Measurements from ENCODE around the gene TCEAL2. TPM values are rescaled to one million over a fixed set of nuclear protein-coding genes. Genes with fewer than 3 reads are reported as not detected.

TCEAL2 gene
- total and polyA plus RNA-seq, 2 of the 4 experiments (the other 2 are of a cell fraction): not detected

- Histone ChIP-seq H3K4me1 (ENCODE audit: control insufficient read depth, insufficient read depth, low read length) (no peaks in the 10 kb centered on the region), H3K4me3 (ENCODE audit: insufficient read depth, low read depth, low read length) (no peak overlapping the region), H3K56ac (ENCODE audit: extremely low read depth, insufficient read depth, low read length) (no peak overlapping the region), H2AK5ac (ENCODE audit: low read depth, low read length) (no peak overlapping the region), H4K8ac (ENCODE audit: low read depth in 2 of 2, low read length in 2 of 2) (no peak overlapping the region), H3K27me3 (ENCODE audit: control insufficient read depth, insufficient read depth, low read length) (peaks cover 2% of the 10 kb centered on the region; the same call in 1 of the 2 replicates), H2AFZ (replicated peaks; ENCODE audit: low read length, poor library complexity) (peak overlapping the region; percentile 79), H3K18ac (ENCODE audit: low read depth, low read length) (no peak overlapping the region), H3K27ac (ENCODE audit: insufficient read depth, low read length) (no peak overlapping the region), H3K9me1 (ENCODE audit: insufficient read depth, low read length) (no peaks in the 10 kb centered on the region), H3K4me2 (ENCODE audit: low read depth, low read length) (no peak overlapping the region), H2AK9ac (replicated peaks; ENCODE audit: low read depth, low read length, poor library complexity) (peak overlapping the region; percentile 65), H2BK20ac (ENCODE audit: low read depth, low read length) (no peak overlapping the region), H4K91ac (ENCODE audit: insufficient read depth, low read depth, low read length) (no peak overlapping the region), H2BK120ac (ENCODE audit: low read depth, low read length) (no peak overlapping the region), H4K20me1 (ENCODE audit: insufficient read depth, low read length) (no peaks in the 10 kb centered on the region), H3K14ac (replicated peaks; ENCODE audit: low read depth, low read length) (no peak overlapping the region), H2BK5ac (ENCODE audit: low read depth, low read length, poor library complexity, severe bottlenecking) (no peak overlapping the region), H3K9me3 (ENCODE audit: control insufficient read depth, insufficient read depth, low read length) (no peaks in the 10 kb centered on the region), H3K9ac (ENCODE audit: low read depth, low read length) (no peak overlapping the region), H2BK15ac (ENCODE audit: low read depth, low read length) (no peak overlapping the region), H3K23ac (ENCODE audit: low read depth, low read length) (no peak overlapping the region), H3K79me1 (ENCODE audit: low read depth in 1 of 2, low read length in 2 of 2) (no peaks in the 10 kb centered on the region), H3K4ac (ENCODE audit: low read depth, low read length) (no peak overlapping the region), H3K36me3 (ENCODE audit: control insufficient read depth, insufficient read depth, low read length) (no peaks in the 10 kb centered on the region), H4K5ac (ENCODE audit: low read depth, low read length) (no peak overlapping the region)
- dilution Hi-C loops (cut with HindIII; ENCODE audit: low sequenced_read_pairs, unreplicated experiment): no loop called here
- no peak for DNase-seq
- ChIA-PET POLR2A (ENCODE audit: unreplicated experiment) (interaction anchor here (0.6 kb wide), 1 partner anchor 439 kb away, joined by 4 read pairs; no protein-coding TSS in a partner anchor), CTCF (no interaction called here)
- no peak for TF ChIP-seq ELK1 (IDR thresholded peaks at IDR 0.05; ENCODE audit: borderline replicate concordance, low read depth, low read length)
- no peak for TF ChIP-seq RCOR1 (IDR thresholded peaks at IDR 0.05; ENCODE audit: insufficient replicate concordance, low read length)
- TF ChIP-seq NFE2L2 (IDR thresholded peaks at IDR 0.05; ENCODE audit: low read depth, low read length): no peak
- TF ChIP-seq USF2 (IDR thresholded peaks at IDR 0.05; ENCODE audit: low read depth, low read length): no peak
- no peak for TF ChIP-seq BHLHE40 (IDR thresholded peaks at IDR 0.05; ENCODE audit: low read depth, low read length)
- no peak for ATAC-seq (ENCODE audit: low read depth)
- 21% methylated on average over 7 of the region's 32 CpGs; no CpG with 5 or more reads in 1 of the 2 experiments for WGBS, 2 experiments (ENCODE audit: extremely low coverage in 2 of 2, insufficient read length in 1 of 2)
- no TSS peak for BruUV-seq (replicated peaks)
- in situ Hi-C loops (cut with MboI; ENCODE audit: low sequenced_read_pairs): no loop called here
- intact Hi-C loops (cut with micrococcal nuclease): no loop called here
These were observed 29.7 kb downstream of the TCEAL2 start for GRCh38 chrX:102154900-102155805.
